Activated CD4-positive, alpha-beta T cell treated with anti-CD3 and anti-CD28 coated beads, Interleukin-2, amount 50 U/mL, for 48 hours (primary cell): ENCODE data around the gene PAIP2.

ENCODE experiments used
- DNase-seq, 2 experiments: peaks; one replicate each; pipeline ENCODE4 v3.0.0-alpha.2; 2020

PAIP2 gene

GRCh38 chr5:139414581-139415130 is 73.0 kb downstream of the PAIP2 start:
- no peak for DNase-seq

- peak; percentile 51 to 67 for DNase-seq
Observed at GRCh38 chr5:139415221-139415861, 73.7 kb downstream of the PAIP2 start.

- no peak for DNase-seq
Observed at GRCh38 chr5:139415869-139416268, 74.2 kb downstream of the PAIP2 start.

GRCh38 chr5:139416651-139417050 is 75.0 kb downstream of the PAIP2 start:
- DNase-seq, result no peak

GRCh38 chr5:139417214-139417613 is 75.6 kb downstream of the PAIP2 start:
- DNase-seq, result no peak

- DNase-seq, result no peak
Observed at GRCh38 chr5:139418793-139419192, 77.1 kb downstream of the PAIP2 start.
